ENCODE measurements around the gene CDH22. TPM values are rescaled to one million over a fixed set of nuclear protein-coding genes. Genes with fewer than 3 reads are reported as not detected.

CDH22 gene
- total RNA-seq, 2 donors from 2014 or later = 0.12 to 0.13 TPM

GRCh38 chr20:46307139-46307998 lies 929 bp downstream of the CDH22 start:
- H3K36me3 ChIP-seq = no peaks in the 10 kb centered on the region
- H3K4me3 ChIP-seq = peak overlapping the region; percentile 27
- H3K9me3 ChIP-seq = no peaks in the 10 kb centered on the region
- DNase-seq = peak; percentile 27
- TF ChIP-seq, protein P1, sequence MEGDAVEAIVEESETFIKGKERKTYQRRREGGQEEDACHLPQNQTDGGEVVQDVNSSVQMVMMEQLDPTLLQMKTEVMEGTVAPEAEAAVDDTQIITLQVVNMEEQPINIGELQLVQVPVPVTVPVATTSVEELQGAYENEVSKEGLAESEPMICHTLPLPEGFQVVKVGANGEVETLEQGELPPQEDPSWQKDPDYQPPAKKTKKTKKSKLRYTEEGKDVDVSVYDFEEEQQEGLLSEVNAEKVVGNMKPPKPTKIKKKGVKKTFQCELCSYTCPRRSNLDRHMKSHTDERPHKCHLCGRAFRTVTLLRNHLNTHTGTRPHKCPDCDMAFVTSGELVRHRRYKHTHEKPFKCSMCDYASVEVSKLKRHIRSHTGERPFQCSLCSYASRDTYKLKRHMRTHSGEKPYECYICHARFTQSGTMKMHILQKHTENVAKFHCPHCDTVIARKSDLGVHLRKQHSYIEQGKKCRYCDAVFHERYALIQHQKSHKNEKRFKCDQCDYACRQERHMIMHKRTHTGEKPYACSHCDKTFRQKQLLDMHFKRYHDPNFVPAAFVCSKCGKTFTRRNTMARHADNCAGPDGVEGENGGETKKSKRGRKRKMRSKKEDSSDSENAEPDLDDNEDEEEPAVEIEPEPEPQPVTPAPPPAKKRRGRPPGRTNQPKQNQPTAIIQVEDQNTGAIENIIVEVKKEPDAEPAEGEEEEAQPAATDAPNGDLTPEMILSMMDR (IDR thresholded peaks at IDR 0.05) = peak; percentile 79
- no peak overlapping the region for H3K9ac ChIP-seq (ENCODE audit: low read depth in 2 of 2, low read length in 2 of 2)
- peaks cover 8% of the 10 kb centered on the region for H3K4me1 ChIP-seq
- intact Hi-C loops (cut with DNase I) = no loop called here
- peaks cover 51% of the 10 kb centered on the region for H3K27me3 ChIP-seq
- H3K27ac ChIP-seq = no peak overlapping the region

DNA sequence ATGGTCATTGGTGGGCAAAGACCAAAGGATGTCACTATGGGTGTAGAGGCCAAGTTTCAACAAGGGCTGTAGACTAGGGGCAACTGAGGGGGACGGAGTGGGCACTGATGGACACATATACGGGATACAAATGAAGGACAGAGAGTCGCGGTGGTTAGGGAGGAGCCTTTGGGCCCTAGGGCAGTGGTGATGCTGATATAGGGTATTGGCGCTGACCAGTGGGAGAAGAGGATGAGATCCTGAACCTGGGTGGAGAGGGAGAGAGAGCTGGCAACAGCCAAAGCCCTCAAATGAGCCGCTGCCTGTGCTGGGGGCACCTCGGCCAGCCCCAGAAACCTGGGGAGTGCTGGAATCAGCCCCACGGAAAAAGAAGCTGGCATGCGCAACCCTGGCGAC lies 1.6 kb downstream of the CDH22 start:
- Histone ChIP-seq H3K27me3 (peaks cover 50% of the 10 kb centered on the region), H3K36me3 (no peaks in the 10 kb centered on the region), H3K9ac (ENCODE audit: low read depth in 2 of 2, low read length in 2 of 2) (no peak overlapping the region), H3K9me3 (no peaks in the 10 kb centered on the region), H3K4me1 (peaks cover 8% of the 10 kb centered on the region), H3K4me3 (no peak overlapping the region), H3K27ac (no peak overlapping the region)
- intact Hi-C loops (cut with DNase I) = no loop called here
- TF ChIP-seq, protein P1 (IDR thresholded peaks at IDR 0.05) = no peak
- no peak for DNase-seq

- intact Hi-C loops (cut with DNase I) = no loop called here
- no peaks in the 10 kb centered on the region for H3K9me3 ChIP-seq
- peaks cover 8% of the 10 kb centered on the region for H3K4me1 ChIP-seq
- no peak overlapping the region for H3K27ac ChIP-seq
- H3K27me3 ChIP-seq = peaks cover 46% of the 10 kb centered on the region
- H3K9ac ChIP-seq (ENCODE audit: low read depth in 2 of 2, low read length in 2 of 2) = no peak overlapping the region
- TF ChIP-seq, protein P1 (IDR thresholded peaks at IDR 0.05) = no peak
- H3K36me3 ChIP-seq = no peaks in the 10 kb centered on the region
- H3K4me3 ChIP-seq = no peak overlapping the region
- DNase-seq = no peak
These were observed 2.3 kb downstream of the CDH22 start for GRCh38 chr20:46305973-46306360.

DNA sequence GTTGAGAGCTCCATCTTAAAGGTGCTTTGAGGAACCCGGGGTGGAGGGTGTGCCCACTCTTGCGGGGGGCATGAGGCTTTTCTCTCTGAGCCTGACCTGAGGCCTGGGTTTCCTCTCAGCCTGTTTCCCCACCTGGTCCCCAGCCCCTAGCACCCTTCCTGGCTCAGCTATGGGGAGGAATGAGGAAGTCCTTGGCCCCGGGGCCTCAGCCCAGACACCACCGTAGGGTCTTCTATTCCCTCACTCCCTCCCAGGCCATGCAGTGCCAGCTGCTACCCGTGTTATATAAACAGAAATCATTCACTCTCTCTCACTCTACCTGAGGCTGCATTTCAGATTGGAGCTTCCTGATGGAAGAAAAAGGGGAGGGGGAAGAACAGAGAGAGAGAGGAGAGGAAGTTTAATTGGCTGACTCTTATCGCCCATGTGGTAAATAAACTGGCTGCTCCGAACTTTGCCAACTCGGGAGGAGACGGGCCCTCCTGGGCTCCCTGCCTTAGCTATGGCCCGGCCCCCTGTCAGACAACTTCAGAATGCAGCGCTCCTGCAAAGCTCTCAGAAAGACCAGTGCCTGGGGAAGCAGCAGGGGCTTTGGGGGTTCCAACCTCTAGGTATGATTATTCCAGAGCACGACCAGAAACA lies 2.8 kb downstream of the CDH22 start:
- no peak for DNase-seq
- Histone ChIP-seq H3K9ac (ENCODE audit: low read depth in 2 of 2, low read length in 2 of 2) (no peak overlapping the region), H3K4me3 (no peak overlapping the region), H3K27ac (no peak overlapping the region), H3K27me3 (peaks cover 41% of the 10 kb centered on the region), H3K4me1 (peaks cover 8% of the 10 kb centered on the region), H3K9me3 (no peaks in the 10 kb centered on the region), H3K36me3 (no peaks in the 10 kb centered on the region)
- intact Hi-C loops (cut with DNase I) = no loop called here
- TF ChIP-seq, protein P1 (IDR thresholded peaks at IDR 0.05) = no peak

DNA sequence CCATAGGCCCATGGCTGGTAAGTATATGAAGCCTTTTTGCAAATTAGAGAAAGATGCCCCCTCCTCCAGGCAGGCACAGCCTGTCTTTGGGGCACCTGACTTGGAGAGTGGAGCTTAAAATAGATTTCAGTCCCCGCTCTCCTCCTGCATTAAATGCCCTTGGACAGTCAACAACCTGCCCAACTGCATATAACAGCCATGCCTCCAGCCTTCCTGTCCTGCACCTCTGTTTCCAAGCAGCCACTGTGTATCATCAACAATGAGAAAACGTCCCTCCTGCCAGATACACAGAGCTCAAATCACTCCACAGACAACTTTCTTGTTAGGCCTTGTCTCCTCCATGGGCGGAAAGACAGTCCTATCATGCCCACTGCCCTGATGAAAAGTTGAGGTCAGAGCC lies 3.4 kb downstream of the CDH22 start:
- TF ChIP-seq, protein P1 (IDR thresholded peaks at IDR 0.05) = no peak
- no peak for DNase-seq

More for the DNA sequence above, 3.4 kb downstream of the CDH22 start:
- H3K27me3 ChIP-seq = peaks cover 36% of the 10 kb centered on the region
- H3K4me3 ChIP-seq = no peak overlapping the region
- H3K4me1 ChIP-seq = peaks cover 8% of the 10 kb centered on the region
- H3K9me3 ChIP-seq = no peaks in the 10 kb centered on the region
- no peaks in the 10 kb centered on the region for H3K36me3 ChIP-seq
- no peak overlapping the region for H3K27ac ChIP-seq
- intact Hi-C loops (cut with DNase I) = no loop called here
- no peak overlapping the region for H3K9ac ChIP-seq (ENCODE audit: low read depth in 2 of 2, low read length in 2 of 2)

Measured in colonic mucosa (tissue), 4 donors.